HG02884 (cell line): ENCODE data around the gene PTPRN2.

ENCODE experiments used
- ATAC-seq: cut with Tn5 transposase; IDR thresholded peaks from one replicate; pipeline ENCODE4 v1.9.1; 2021; ENCODE audit warnings: mild to moderate bottlenecking, moderate library complexity; ENCODE audit not compliant: unreplicated experiment

PTPRN2 gene

GRCh38 chr7:157827045-157827862 lies 760.4 kb downstream of the PTPRN2 start:
- no peak for ATAC-seq

- ATAC-seq = no peak
Measured at GRCh38 chr7:157826566-157826965, 761.1 kb downstream of the PTPRN2 start.

- ATAC-seq = no peak
Measured at GRCh38 chr7:157825325-157825724, 762.3 kb downstream of the PTPRN2 start.

GRCh38 chr7:157824819-157825121 lies 762.9 kb downstream of the PTPRN2 start:
- no peak for ATAC-seq

GRCh38 chr7:157824011-157824818 lies 763.4 kb downstream of the PTPRN2 start:
- no peak for ATAC-seq

- no peak for ATAC-seq
Measured at GRCh38 chr7:157822688-157823031, 765.0 kb downstream of the PTPRN2 start.

- ATAC-seq = no peak
Measured at GRCh38 chr7:157821959-157822687, 765.5 kb downstream of the PTPRN2 start.

GRCh38 chr7:157820796-157821195 lies 766.8 kb downstream of the PTPRN2 start:
- no peak for ATAC-seq

- ATAC-seq = no peak
Measured at GRCh38 chr7:157819455-157819807, 768.2 kb downstream of the PTPRN2 start.

GRCh38 chr7:157818701-157819454 lies 768.7 kb downstream of the PTPRN2 start:
- no peak for ATAC-seq

GRCh38 chr7:157817944-157818700 lies 769.5 kb downstream of the PTPRN2 start:
- ATAC-seq = no peak

- ATAC-seq = no peak
Measured at GRCh38 chr7:157817433-157817832, 770.2 kb downstream of the PTPRN2 start.

GRCh38 chr7:157816526-157817250 lies 770.9 kb downstream of the PTPRN2 start:
- no peak for ATAC-seq

- no peak for ATAC-seq
Measured at GRCh38 chr7:157816086-157816485, 771.5 kb downstream of the PTPRN2 start.

- no peak for ATAC-seq
Measured at GRCh38 chr7:157815706-157816022, 772.0 kb downstream of the PTPRN2 start.

GRCh38 chr7:157814931-157815705 lies 772.5 kb downstream of the PTPRN2 start:
- no peak for ATAC-seq

GRCh38 chr7:157813741-157814661 lies 773.6 kb downstream of the PTPRN2 start:
- no peak for ATAC-seq

- ATAC-seq = no peak
Measured at GRCh38 chr7:157813053-157813452, 774.6 kb downstream of the PTPRN2 start.
